Right lobe of liver (tissue), 4 donors: ENCODE measurements around the gene MAP4K1.
"Not testable (repeated sequence)": the region's sequence is repeated elsewhere in the genome, so short reads cannot be mapped to it uniquely, and the experiment has no call there.

ENCODE experiments used
- POLR2A ChIP-seq: fragments of 450-650 bp; IDR thresholded peaks from one replicate; pipeline ENCODE4 v1.6.1; 2017; ENCODE audit warnings: antibody characterized with exemption, mild to moderate bottlenecking
- TF ChIP-seq, protein P1 (sequence below), 4 donors: fragments of 200-600 bp in 3 of 4; fragments of 450-650 bp in 1 of 4; IDR thresholded peaks; one replicate each; pipeline versions ENCODE4 v1.5.1 to v1.8.0; 2016 to 2022; ENCODE audit warnings: antibody characterized with exemption in 4 of 4, mild to moderate bottlenecking in 2 of 4
- donor health status: DM: no; HTN: no; CAD: no.
- donor health status: DM: no; HTN: no; CAD: no.
- donor health status: DM: no; HTN: yes; CAD: no.

DNA sequence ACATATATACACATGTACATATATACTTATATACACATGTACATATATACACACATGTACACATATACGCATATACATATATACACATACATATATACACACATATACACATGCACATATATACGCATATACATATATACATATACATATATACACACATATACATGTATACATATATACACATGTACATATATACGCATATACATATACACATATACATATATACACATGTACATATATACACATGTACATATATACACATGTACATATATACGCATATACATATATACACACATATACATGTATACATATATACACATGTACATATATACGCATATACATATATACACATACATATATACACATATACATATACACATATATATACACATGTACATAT is 14.9 kb downstream of the MAP4K1 start:
- not testable (repeated sequence) for TF ChIP-seq POLR2A
- TF ChIP-seq, protein P1, sequence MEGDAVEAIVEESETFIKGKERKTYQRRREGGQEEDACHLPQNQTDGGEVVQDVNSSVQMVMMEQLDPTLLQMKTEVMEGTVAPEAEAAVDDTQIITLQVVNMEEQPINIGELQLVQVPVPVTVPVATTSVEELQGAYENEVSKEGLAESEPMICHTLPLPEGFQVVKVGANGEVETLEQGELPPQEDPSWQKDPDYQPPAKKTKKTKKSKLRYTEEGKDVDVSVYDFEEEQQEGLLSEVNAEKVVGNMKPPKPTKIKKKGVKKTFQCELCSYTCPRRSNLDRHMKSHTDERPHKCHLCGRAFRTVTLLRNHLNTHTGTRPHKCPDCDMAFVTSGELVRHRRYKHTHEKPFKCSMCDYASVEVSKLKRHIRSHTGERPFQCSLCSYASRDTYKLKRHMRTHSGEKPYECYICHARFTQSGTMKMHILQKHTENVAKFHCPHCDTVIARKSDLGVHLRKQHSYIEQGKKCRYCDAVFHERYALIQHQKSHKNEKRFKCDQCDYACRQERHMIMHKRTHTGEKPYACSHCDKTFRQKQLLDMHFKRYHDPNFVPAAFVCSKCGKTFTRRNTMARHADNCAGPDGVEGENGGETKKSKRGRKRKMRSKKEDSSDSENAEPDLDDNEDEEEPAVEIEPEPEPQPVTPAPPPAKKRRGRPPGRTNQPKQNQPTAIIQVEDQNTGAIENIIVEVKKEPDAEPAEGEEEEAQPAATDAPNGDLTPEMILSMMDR (IDR thresholded peaks at IDR 0.05), result not testable (repeated sequence)
